ENCODE data around the gene IFI44.

- TF ChIP-seq CTCF (IDR thresholded peaks at IDR 0.05; ENCODE audit: extremely low read depth in 1 of 2, insufficient read depth in 1 of 2, low read depth in 1 of 2, low read length in 2 of 2): no peak
- TF ChIP-seq POLR2A (IDR thresholded peaks at IDR 0.05; ENCODE audit: low read depth, low read length): peak; percentile 77
- TF ChIP-seq JUN (IDR thresholded peaks at IDR 0.05; ENCODE audit: borderline replicate concordance, insufficient read depth, insufficient read length, low read depth): no peak
- TF ChIP-seq MAX (IDR thresholded peaks at IDR 0.05; ENCODE audit: insufficient read depth, insufficient read length): no peak
- no peak for TF ChIP-seq EZH2 (IDR thresholded peaks at IDR 0.05; ENCODE audit: borderline replicate concordance, low read depth, low read length, severe bottlenecking)
- peak; percentile 52 for TF ChIP-seq POLR2AphosphoS5 (IDR thresholded peaks at IDR 0.05; ENCODE audit: insufficient read depth, low read depth, low read length)
- no peak for TF ChIP-seq MYC (IDR thresholded peaks at IDR 0.05; ENCODE audit: low read depth, low read length)
Observed at GRCh38 chr1:78649628-78650027, at the start of gene IFI44.

All from endothelial cell of umbilical vein (primary cell).